GM12878 (cell line): ENCODE data around the gene C10orf105. TPM values are rescaled to one million over a fixed set of nuclear protein-coding genes. Genes with fewer than 3 reads are reported as not detected.

ENCODE experiments used
- BMI1 ChIP-seq: fragments of 450-650 bp; IDR thresholded peaks from 2 replicates; pipeline ENCODE4 v1.6.1; 2016; ENCODE audit warnings: mild to moderate bottlenecking, moderate library complexity, borderline replicate concordance
- CBFB ChIP-seq: IDR thresholded peaks from 2 replicates; pipeline ENCODE4 v1.6.1; 2016; ENCODE audit warnings: antibody characterized with exemption, low read depth
- CEBPB ChIP-seq, 2 experiments: fragments of 150-350 bp in 1 of 2; IDR thresholded peaks; 2 replicates each; pipeline ENCODE4 v1.6.1; 2012 to 2014; ENCODE audit warnings: low read depth in 2 of 2, low read length in 2 of 2, borderline replicate concordance in 1 of 2, inconsistent platforms in 1 of 2
- E2F4 ChIP-seq: IDR thresholded peaks from 2 replicates; pipeline ENCODE4 v1.6.1; 2012; ENCODE audit warnings: low read depth, low read length, improper control_type of control experiment
- KAT2A ChIP-seq: conservative IDR thresholded peaks from 2 replicates; pipeline ENCODE4 v1.6.1; 2011; ENCODE audit warnings: low read depth, low read length; ENCODE audit not compliant: control insufficient read depth
- LARP7 ChIP-seq: fragments of 450-650 bp; IDR thresholded peaks from 2 replicates; pipeline ENCODE4 v1.6.1; 2017; ENCODE audit warnings: mild to moderate bottlenecking
- MXI1 ChIP-seq: fragments of 150-350 bp; IDR thresholded peaks from 2 replicates; pipeline ENCODE4 v1.6.1; 2011; ENCODE audit warnings: low read depth, mild to moderate bottlenecking, inconsistent platforms, low read length, improper control_type of control experiment
- NFIC ChIP-seq: IDR thresholded peaks from 2 replicates; pipeline ENCODE4 v1.6.1; 2012; ENCODE audit warnings: low read depth, mild to moderate bottlenecking, inconsistent platforms, low read length, moderate library complexity
- NKRF ChIP-seq: fragments of 450-650 bp; conservative IDR thresholded peaks from 2 replicates; pipeline ENCODE4 v1.6.1; 2017; ENCODE audit warnings: mild to moderate bottlenecking, moderate library complexity
- PKNOX1 ChIP-seq: fragments of 450-650 bp; IDR thresholded peaks from 2 replicates; pipeline ENCODE4 v1.6.1; 2016; ENCODE audit warnings: mild to moderate bottlenecking
- RCOR1 ChIP-seq: conservative IDR thresholded peaks from 2 replicates; pipeline ENCODE4 v1.6.1; 2012; ENCODE audit warnings: low read depth, low read length, improper control_type of control experiment
- SIX5 ChIP-seq: IDR thresholded peaks from 2 replicates; pipeline ENCODE4 v1.6.1; 2011; ENCODE audit warnings: mild to moderate bottlenecking, low read depth, low read length, moderate library complexity; ENCODE audit not compliant: severe bottlenecking
- SMARCA5 ChIP-seq: fragments of 450-650 bp; IDR thresholded peaks from 2 replicates; pipeline ENCODE4 v1.6.1; 2017; ENCODE audit warnings: mild to moderate bottlenecking
- SRF ChIP-seq, 2 experiments: IDR thresholded peaks; 2 replicates each; pipeline ENCODE4 v1.6.1; 2011; ENCODE audit warnings: low read depth in 2 of 2, low read length in 2 of 2, mild to moderate bottlenecking in 1 of 2, moderate library complexity in 1 of 2
- TAF1 ChIP-seq: IDR thresholded peaks from 2 replicates; pipeline ENCODE4 v1.6.1; 2011; ENCODE audit warnings: mild to moderate bottlenecking, low read depth, low read length, borderline replicate concordance
- ZBTB11 ChIP-seq: fragments of 450-650 bp; formaldehyde crosslinking; IDR thresholded peaks from 2 replicates; pipeline ENCODE4 v1.5.0; 2022; ENCODE audit warnings: mild to moderate bottlenecking, missing genetic modification characterization
- ZNF217 ChIP-seq: fragments of 450-650 bp; IDR thresholded peaks from 2 replicates; pipeline ENCODE4 v1.6.1; 2017; ENCODE audit warnings: antibody characterized with exemption, mild to moderate bottlenecking
- ZNF687 ChIP-seq: fragments of 450-650 bp; IDR thresholded peaks from 2 replicates; pipeline ENCODE4 v1.6.1; 2017; ENCODE audit warnings: mild to moderate bottlenecking, moderate library complexity
- ZSCAN29 ChIP-seq: fragments of 450-650 bp; IDR thresholded peaks from 2 replicates; pipeline ENCODE4 v1.6.1; 2017; ENCODE audit warnings: mild to moderate bottlenecking, moderate library complexity
- polyA plus RNA-seq, 11 experiments: library from polyadenylated mRNA; depleted of rRNA in 4 of 11; unstranded in 6 of 11; stranded (reverse) in 5 of 11; fragments of >200 nt; fragmentation: Nextera tagmentation in 4 of 11; fragmentation: Illumina TruSeq in 1 of 11; extraction: Ambion mirVana in 4 of 11; extraction: Trizol in 1 of 11; gene quantifications; 1 replicate in 1 of 11; 2 replicates in 10 of 11; pipeline versions ENCODE4 v1.2.1 to v1.2.3, GENCODE V29; 2011 to 2016; ENCODE audit warnings: inconsistent platforms in 2 of 11, missing spikeins in 2 of 11, low read depth in 1 of 11
- total RNA-seq, 4 experiments: library from RNA; depleted of rRNA in 3 of 4; stranded (reverse); fragments of >200 nt in 3 of 4; fragmentation: Illumina TruSeq in 1 of 4; extraction: Trizol in 1 of 4; gene quantifications; 2 replicates each; pipeline versions ENCODE4 v1.2.1 to v1.2.3, GENCODE V29; 2013 to 2021

C10orf105 gene
- total and polyA plus RNA-seq, 10 of the 15 experiments (the other 5 are each of a cell fraction or from before 2014, with no cell fraction given), result 0.04 to 0.06 (median 0.05) TPM; not detected in 7

- TF ChIP-seq E2F4, result no peak
- TF ChIP-seq ZSCAN29, result peak; percentile 75; the same call in 1 of the 2 replicates
- peak in 1 of 2 experiments; percentile 76; a peak in 2 of 4 replicates for TF ChIP-seq SRF (IDR thresholded peaks at IDR 0.05; ENCODE audit: low read depth in 2 of 2, low read length in 2 of 2)
- peak; percentile 84 for TF ChIP-seq NFIC
- peak; percentile 56; the same call in 1 of the 2 replicates for TF ChIP-seq LARP7
- no peak for TF ChIP-seq MXI1
- TF ChIP-seq ZBTB11 (CRISPR knock-in tag), result no peak
- TF ChIP-seq BMI1, result no peak; the same call in 1 of the 2 replicates
- peak; percentile 93 for TF ChIP-seq ZNF217
- TF ChIP-seq ZNF687, result peak; percentile 60
- TF ChIP-seq CBFB, result peak; percentile 65
- TF ChIP-seq NKRF, result peak; percentile 74
- 0 out of 2 replicates have a peak, but pooled peaks have one; percentile 61 for TF ChIP-seq RCOR1
- TF ChIP-seq TAF1, result no peak; the same call in 1 of the 2 replicates
- no peak for TF ChIP-seq SIX5
- TF ChIP-seq PKNOX1, result peak; percentile 81
- no peak for TF ChIP-seq CEBPB (IDR thresholded peaks at IDR 0.05; ENCODE audit: borderline replicate concordance in 1 of 2, low read depth in 2 of 2, low read length in 2 of 2)
- no peak for TF ChIP-seq KAT2A
- peak; percentile 99 for TF ChIP-seq SMARCA5
These were observed 25.0 kb downstream of the C10orf105 start (continued) for GRCh38 chr10:71694567-71694968.
